GM10248 (cell line): ENCODE data around the gene UBR4.

Experiments used
- CTCF ChIA-PET: fragments of 300-600 bp; sonication (Branson Sonifier 250); formaldehyde crosslinking; extraction: SDS; loops from one replicate; lab custom pipeline; 2021; ENCODE audit warnings: antibody characterized with exemption; lab: Yijun Ruan, JAX
- POLR2A ChIA-PET: fragments of 350-650 bp; sonication (Branson Sonifier 250); formaldehyde crosslinking; extraction: SDS; loops from one replicate; lab custom pipeline; 2020; ENCODE audit warnings: antibody characterized with exemption; lab: Yijun Ruan, JAX
- DNase-seq: peaks from one replicate; pipeline ENCODE4 v3.0.0; 2012; ENCODE audit errors: extremely low spot score
- TF ChIP-seq, protein P1 (sequence below): IDR thresholded peaks from 2 replicates; pipeline ENCODE4 v1.5.1; 2012; ENCODE audit warnings: mild to moderate bottlenecking, low read depth; ENCODE audit errors: extremely low read depth, missing control alignments, control extremely low read depth

The UBR4 gene

DNA sequence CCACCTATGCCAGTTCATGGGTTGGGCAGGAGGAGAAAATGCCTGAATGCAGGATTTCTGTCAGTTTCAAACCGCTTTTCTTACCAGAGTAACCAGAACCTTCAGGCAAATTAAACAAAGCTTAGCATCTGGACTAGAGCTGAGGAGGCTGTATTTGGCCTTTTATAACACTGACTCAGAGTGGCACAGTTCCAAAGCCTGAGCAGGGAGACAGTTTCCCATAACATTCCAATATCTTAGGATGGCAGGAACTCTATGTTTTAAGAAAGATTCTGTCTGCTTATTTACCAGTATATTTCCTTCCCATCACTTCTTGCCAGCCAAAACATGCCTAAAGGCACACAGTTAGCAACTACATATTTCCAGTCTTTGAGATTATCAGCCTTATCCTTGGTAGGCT, 46.8 kb downstream of the UBR4 start:
- CTCF ChIA-PET: interaction anchor here (1.0 to 2.7 kb wide), 4 partner anchors 12 to 20 kb away, joined by 3 to 13 read pairs (median 4); no protein-coding TSS in a partner anchor
- DNase-seq: no peak
- TF ChIP-seq, protein P1, sequence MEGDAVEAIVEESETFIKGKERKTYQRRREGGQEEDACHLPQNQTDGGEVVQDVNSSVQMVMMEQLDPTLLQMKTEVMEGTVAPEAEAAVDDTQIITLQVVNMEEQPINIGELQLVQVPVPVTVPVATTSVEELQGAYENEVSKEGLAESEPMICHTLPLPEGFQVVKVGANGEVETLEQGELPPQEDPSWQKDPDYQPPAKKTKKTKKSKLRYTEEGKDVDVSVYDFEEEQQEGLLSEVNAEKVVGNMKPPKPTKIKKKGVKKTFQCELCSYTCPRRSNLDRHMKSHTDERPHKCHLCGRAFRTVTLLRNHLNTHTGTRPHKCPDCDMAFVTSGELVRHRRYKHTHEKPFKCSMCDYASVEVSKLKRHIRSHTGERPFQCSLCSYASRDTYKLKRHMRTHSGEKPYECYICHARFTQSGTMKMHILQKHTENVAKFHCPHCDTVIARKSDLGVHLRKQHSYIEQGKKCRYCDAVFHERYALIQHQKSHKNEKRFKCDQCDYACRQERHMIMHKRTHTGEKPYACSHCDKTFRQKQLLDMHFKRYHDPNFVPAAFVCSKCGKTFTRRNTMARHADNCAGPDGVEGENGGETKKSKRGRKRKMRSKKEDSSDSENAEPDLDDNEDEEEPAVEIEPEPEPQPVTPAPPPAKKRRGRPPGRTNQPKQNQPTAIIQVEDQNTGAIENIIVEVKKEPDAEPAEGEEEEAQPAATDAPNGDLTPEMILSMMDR: no peak
- POLR2A ChIA-PET: interaction anchor here (1.5 kb wide), 1 partner anchor 24 kb away, joined by 3 read pairs; no protein-coding TSS in a partner anchor

DNA sequence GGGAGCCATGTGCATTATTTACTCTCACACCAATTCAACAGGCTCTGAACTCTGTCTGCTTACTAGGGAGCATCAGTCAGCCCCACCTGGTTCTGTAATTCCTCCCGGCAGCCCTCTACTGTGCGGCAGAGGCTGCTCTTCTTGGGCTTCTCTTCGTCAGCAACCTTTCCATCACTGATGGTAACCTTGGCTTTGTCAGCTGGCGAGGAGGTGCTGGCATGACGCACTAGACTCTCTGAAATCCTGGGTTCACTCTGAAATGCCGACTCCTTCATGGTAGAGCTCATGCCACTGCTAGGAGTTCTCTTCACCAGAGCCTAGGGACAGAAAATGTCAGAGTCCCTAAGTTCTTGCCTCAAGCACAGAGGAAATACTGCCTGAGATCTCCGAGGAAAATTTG, 49.2 kb downstream of the UBR4 start:
- CTCF ChIA-PET: interaction anchor here (0.7 to 2.0 kb wide), 6 partner anchors 9 to 27 kb away, joined by 3 to 6 read pairs (median 4); no protein-coding TSS in a partner anchor
- POLR2A ChIA-PET: no interaction called here
- DNase-seq: no peak
- TF ChIP-seq, protein P1: no peak

DNA sequence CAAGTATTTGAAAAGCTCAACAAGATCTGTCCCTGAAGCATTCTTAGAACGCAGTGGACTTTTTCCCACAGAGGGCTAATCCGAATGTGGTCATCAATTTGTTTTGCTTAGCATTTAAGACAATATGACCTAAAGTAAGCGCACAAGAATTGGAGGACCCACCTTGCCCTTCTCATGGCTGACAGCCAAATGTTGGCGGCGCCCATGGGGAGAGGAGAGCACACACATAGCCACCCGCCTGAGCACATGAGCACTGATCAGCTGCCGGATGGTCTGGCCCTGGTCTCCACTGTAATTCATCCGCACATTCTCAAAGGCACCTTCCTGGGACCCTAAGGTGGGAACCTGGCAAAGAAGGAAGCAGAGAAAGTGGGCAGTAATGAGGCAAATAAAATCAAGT, 52.4 kb downstream of the UBR4 start:
- CTCF ChIA-PET: interaction anchor here (1.4 to 3.3 kb wide), 4 partner anchors 8 to 45 kb away, joined by 4 to 14 read pairs (median 6); no protein-coding TSS in a partner anchor
- DNase-seq: no peak
- TF ChIP-seq, protein P1: no peak
- POLR2A ChIA-PET: no interaction called here

DNA sequence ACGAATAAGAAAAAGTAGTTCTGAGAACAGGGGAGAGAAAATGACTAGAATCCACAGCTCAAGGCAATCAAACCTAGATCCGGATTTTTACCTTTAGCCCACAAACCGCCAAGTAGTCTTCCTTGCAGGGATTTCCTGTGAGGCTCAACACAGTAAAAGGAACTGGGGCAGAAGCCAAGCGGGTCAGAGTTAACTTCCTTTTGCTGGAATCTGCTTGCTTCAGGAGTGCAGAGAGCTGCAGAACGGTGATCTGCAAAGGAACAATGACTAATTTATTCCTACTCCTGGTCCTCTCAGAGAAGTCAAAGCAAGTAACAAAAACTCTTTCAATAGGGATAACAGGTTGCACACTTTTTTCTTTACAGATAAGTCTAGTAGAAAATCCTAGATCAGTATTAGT, 53.4 kb downstream of the UBR4 start:
- TF ChIP-seq, protein P1: no peak
- POLR2A ChIA-PET: no interaction called here
- CTCF ChIA-PET: interaction anchor here (0.9 to 3.3 kb wide), 6 partner anchors 9 to 45 kb away, joined by 3 to 14 read pairs (median 5); no protein-coding TSS in a partner anchor
- DNase-seq: no peak

DNA sequence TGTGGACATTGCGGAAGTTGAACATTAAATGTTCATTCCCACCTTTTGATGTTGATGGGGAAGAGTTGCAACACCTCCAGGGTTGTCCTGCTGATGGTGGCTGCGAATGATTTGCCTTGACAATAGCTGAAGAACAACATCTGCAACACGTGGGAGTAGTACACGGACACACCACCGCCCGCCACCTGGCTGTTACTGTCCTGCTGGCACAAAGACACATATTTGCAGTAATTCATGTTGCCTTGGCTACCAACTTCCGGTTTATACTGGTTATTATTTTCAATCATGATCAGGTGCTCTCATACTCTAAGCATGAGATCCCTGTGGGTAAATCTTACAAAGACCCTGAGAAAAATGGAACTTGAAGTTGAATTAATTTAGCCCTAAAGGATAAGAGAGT, 55.2 kb downstream of the UBR4 start:
- POLR2A ChIA-PET: no interaction called here
- TF ChIP-seq, protein P1: no peak
- no peak for DNase-seq
- CTCF ChIA-PET: interaction anchor here (3.3 kb wide), 1 partner anchor 10 kb away, joined by 14 read pairs; no protein-coding TSS in a partner anchor

DNA sequence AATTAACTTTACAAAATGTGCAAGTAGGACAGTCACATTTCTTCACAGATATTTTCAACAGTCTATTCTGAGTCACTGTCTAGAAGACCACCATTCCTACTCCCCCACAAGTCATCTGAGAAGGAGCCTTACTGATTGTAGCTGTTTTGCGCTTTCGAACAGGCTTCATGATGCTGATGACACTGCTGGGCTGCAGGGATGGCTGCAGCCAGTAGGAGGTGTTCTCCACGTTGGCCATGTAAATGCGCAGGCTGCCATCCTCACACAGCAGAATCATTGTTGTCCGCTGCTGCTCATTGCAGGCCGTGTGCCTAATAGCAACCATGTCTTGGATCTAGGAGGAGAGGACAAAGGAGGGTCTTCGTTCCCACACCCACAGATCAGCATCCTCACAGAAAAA, 56.9 kb downstream of the UBR4 start:
- CTCF ChIA-PET: interaction anchor here (1.2 to 2.0 kb wide), 2 partner anchors 8 to 19 kb away, joined by 3 to 5 read pairs; no protein-coding TSS in a partner anchor
- DNase-seq: no peak
- TF ChIP-seq, protein P1: no peak
- POLR2A ChIA-PET: interaction anchor here (0.5 kb wide), 1 partner anchor 149 kb away, joined by 4 read pairs; no protein-coding TSS in a partner anchor
